Gastrocnemius medialis (tissue), 4 donors: ENCODE data around the gene KRT33A. TPM values are rescaled to one million over a fixed set of nuclear protein-coding genes. Genes with fewer than 3 reads are reported as not detected.

Experiments used
- ATAC-seq, 2 donors: fragments of 150-250 bp; one replicate each; pipeline ENCODE4 v1.9.1; 2016
- DNase-seq, 2 donors: peaks; one replicate each; pipeline ENCODE4 v3.0.0-alpha.2; 2019
- H3K27ac ChIP-seq, 4 donors: fragments of 200-600 bp; sonication (generic); 1 replicate in 1 of 4; 2 replicates in 3 of 4; pipeline ENCODE4 v1.5.1; 2016 to 2018; ENCODE audit warnings: mild to moderate bottlenecking in 2 of 4, moderate library complexity in 1 of 4
- H3K27me3 ChIP-seq, 3 donors: fragments of 200-600 bp; sonication (generic) in 2 of 3; 1 replicate in 1 of 3; 2 replicates in 2 of 3; pipeline versions ENCODE4 v1.5.1 to v1.6.0; 2016 to 2019; ENCODE audit warnings: mild to moderate bottlenecking in 1 of 3, moderate library complexity in 1 of 3
- H3K36me3 ChIP-seq, 2 donors: fragments of 200-600 bp; sonication (generic) in 1 of 2; one replicate each; pipeline ENCODE4 v1.5.1; 2017 to 2018
- H3K4me1 ChIP-seq, 2 donors: fragments of 200-600 bp; sonication (generic) in 1 of 2; one replicate each; pipeline ENCODE4 v1.5.1; 2016 to 2017; ENCODE audit warnings: mild to moderate bottlenecking in 2 of 2
- H3K4me3 ChIP-seq, 4 donors: fragments of 200-600 bp; sonication (generic) in 3 of 4; 1 replicate in 1 of 4; 2 replicates in 3 of 4; pipeline ENCODE4 v1.5.1; 2016 to 2019; ENCODE audit warnings: mild to moderate bottlenecking in 2 of 4
- H3K9me3 ChIP-seq, 3 donors: fragments of 200-600 bp; sonication (generic) in 2 of 3; 1 replicate in 1 of 3; 2 replicates in 2 of 3; pipeline ENCODE4 v1.5.1; 2016 to 2019
- CTCF ChIP-seq, 5 experiments: fragments of 450-650 bp in 3 of 5; fragments of 200-600 bp in 2 of 5; sonication (generic) in 2 of 5; IDR thresholded peaks in 4 of 5; conservative IDR thresholded peaks in 1 of 5; 1 replicate in 4 of 5; 2 replicates in 1 of 5; pipeline ENCODE4 v1.5.1; 2016 to 2019; ENCODE audit warnings: antibody characterized with exemption in 5 of 5, mild to moderate bottlenecking in 3 of 5, moderate library complexity in 3 of 5
- POLR2A ChIP-seq, 2 donors: fragments of 450-650 bp; IDR thresholded peaks; one replicate each; pipeline ENCODE4 v1.6.1; 2017; ENCODE audit warnings: antibody characterized with exemption in 2 of 2, mild to moderate bottlenecking in 2 of 2, moderate library complexity in 2 of 2
- in situ Hi-C, 4 donors: fragments of 200-750 bp; cut with MboI; loops; one replicate each; pipeline versions ENCODE4 v1.15.0 to v1.8.0; 2017; ENCODE audit warnings: low sequenced_read_pairs in 4 of 4
- intact Hi-C: fragments of 100-400 bp; cut with DNase I; formaldehyde crosslinking; loops from one replicate; pipeline ENCODE4 v1.15.1; 2023; ENCODE audit warnings: low total_unique reads
- total RNA-seq, 4 donors: library from RNA; depleted of rRNA; stranded (reverse); fragments of >200 nt; gene quantifications; one replicate each; pipeline versions ENCODE4 v1.1.0 to v1.2.3, GENCODE V29; 2016

KRT33A gene
- total RNA-seq, 4 donors from 2014 or later: not detected

GRCh38 chr17:41318231-41318630, 32.4 kb downstream of the KRT33A start:
- no peak for TF ChIP-seq CTCF (IDR thresholded peaks at IDR 0.05 in 4 of 5, conservative IDR thresholded peaks at IDR 0.05 in 1 of 5)
- TF ChIP-seq POLR2A (IDR thresholded peaks at IDR 0.05): no peak
- DNase-seq (no peak), ATAC-seq (no peak)
- Histone ChIP-seq H3K4me3 (no peak overlapping the region), H3K4me1 (no peaks in the 10 kb centered on the region), H3K27ac (no peak overlapping the region), H3K36me3 (no peaks in the 10 kb centered on the region), H3K27me3 (peaks cover 0 to 18% (median 5%) of the 10 kb centered on the region in 3 donors), H3K9me3 (peaks cover 0 to 4% (median 0%) of the 10 kb centered on the region in 3 donors)
- in situ Hi-C loops (loop anchor here in 1 of 4 donors (25.0 kb wide), 1 partner anchor 406 kb away; no protein-coding TSS in a partner anchor), intact Hi-C loops (no loop called here)

DNA sequence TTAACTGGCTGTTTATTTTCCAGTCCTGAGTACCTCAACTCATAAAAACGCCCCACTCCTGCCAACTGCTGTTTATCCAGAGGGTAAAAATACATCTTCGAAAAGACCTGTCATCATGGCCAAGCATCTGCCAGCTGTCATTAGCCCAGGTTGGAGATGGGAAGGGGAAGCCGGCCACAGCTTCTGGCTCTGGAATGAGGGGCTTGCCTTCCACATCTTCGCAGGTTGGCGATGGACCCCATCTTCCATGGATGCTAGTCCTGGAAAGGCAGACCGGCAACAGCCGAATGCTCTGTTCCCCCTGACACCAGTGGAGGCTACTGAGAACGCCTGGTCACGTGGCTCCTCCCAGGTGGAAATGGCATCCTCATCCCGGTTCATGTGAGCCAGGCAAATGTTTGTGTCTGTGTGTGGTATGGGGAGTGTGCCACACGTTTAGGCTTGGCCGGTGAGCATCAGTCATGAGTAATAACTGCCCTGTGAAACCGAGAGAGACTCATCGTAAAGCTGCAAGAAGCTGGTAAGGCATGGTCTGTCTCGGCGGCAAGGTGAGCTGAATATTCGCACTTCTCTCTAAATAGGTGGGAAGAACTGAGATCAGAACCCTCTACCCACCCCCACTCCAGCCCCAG, 34.7 kb downstream of the KRT33A start:
- DNase-seq (no peak), ATAC-seq (no peak)
- Histone ChIP-seq H3K9me3 (peaks cover 0 to 4% (median 0%) of the 10 kb centered on the region in 3 donors), H3K27me3 (peaks cover 0 to 18% (median 5%) of the 10 kb centered on the region in 3 donors), H3K36me3 (no peaks in the 10 kb centered on the region), H3K4me3 (no peak overlapping the region), H3K27ac (no peak overlapping the region), H3K4me1 (no peaks in the 10 kb centered on the region)
- in situ Hi-C loops: loop anchor here in 1 of 4 donors (25.0 kb wide), 1 partner anchor 404 kb away; no protein-coding TSS in a partner anchor
- TF ChIP-seq CTCF (IDR thresholded peaks at IDR 0.05 in 4 of 5, conservative IDR thresholded peaks at IDR 0.05 in 1 of 5) (no peak), POLR2A (IDR thresholded peaks at IDR 0.05) (no peak)
- intact Hi-C loops: no loop called here

DNA sequence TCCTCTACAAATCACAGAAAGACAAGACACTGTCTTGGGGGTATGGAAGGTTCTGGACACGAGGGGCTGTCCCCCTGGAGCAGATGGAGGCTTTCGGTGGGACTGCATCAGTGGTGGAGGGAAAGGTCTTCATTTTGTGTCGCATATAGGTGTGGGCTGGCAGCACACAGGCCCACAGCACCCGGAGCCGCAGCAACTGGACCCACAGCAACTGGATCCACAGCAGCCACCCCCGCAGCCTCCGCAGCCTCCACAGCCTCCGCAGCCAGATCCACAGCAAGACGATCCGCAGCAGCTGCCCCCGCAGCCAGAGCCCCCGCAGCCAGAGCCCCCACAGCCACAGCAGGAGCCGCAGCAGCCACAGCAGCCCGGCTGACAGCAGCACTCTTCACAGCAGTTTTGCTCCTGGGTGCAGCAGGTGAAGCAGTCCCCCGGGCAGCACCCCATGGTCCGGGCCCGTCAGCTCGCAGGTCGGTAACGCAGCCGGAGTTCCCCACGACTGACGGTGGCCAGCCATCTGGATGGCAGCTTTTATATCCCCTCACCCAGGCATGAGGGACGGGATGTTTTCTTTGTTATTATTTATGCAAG, 35.3 kb downstream of the KRT33A start, which contains the start of gene KRTAP17-1:
TSS of gene KRTAP17-1 (minus strand) at position 507 of the 591 bp plus-strand sequence. CDS start at position 447, 60 bp downstream.
- in situ Hi-C loops: loop anchor here in 1 of 4 donors (25.0 kb wide), 1 partner anchor 403 kb away; no protein-coding TSS in a partner anchor

DNA sequence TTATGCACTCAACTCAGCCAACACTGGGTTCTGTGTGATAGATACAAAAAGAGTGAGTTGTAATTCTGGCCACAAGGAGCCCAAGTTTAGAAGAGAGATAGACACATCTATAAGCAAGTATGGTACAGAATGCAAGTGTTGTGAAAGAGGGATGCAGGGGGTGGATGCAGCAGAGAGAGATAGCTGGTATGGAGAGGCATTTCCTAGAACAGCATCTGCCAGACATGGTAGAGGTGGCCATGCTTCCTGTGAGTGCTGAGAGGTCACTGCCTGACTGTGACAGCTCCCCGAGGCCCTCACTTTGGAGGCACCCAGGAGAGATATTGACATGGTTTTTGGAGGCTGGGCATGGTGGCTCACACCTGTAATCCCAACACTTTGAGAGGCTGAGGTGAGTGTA, 39.5 kb downstream of the KRT33A start:
- Histone ChIP-seq H3K27ac (no peak overlapping the region), H3K4me1 (peaks cover 7 to 8% of the 10 kb centered on the region in 2 donors), H3K4me3 (no peak overlapping the region), H3K27me3 (peaks cover 0 to 21% (median 9%) of the 10 kb centered on the region in 3 donors), H3K9me3 (no peaks in the 10 kb centered on the region), H3K36me3 (no peaks in the 10 kb centered on the region)
- ATAC-seq (no peak), DNase-seq (no peak)
- in situ Hi-C loops: loop anchor here in 1 of 4 donors (25.0 kb wide), 1 partner anchor 399 kb away; no protein-coding TSS in a partner anchor
- TF ChIP-seq POLR2A (IDR thresholded peaks at IDR 0.05): no peak
- no peak for TF ChIP-seq CTCF (IDR thresholded peaks at IDR 0.05 in 4 of 5, conservative IDR thresholded peaks at IDR 0.05 in 1 of 5)
- intact Hi-C loops: no loop called here

More for the DNA sequence above, 35.3 kb downstream of the KRT33A start, which contains the start of gene KRTAP17-1:
- Histone ChIP-seq H3K27me3 (peaks cover 0 to 18% (median 5%) of the 10 kb centered on the region in 3 donors), H3K27ac (no peak within 1 kb of the TSS), H3K4me1 (no peaks in the 10 kb centered on the region), H3K9me3 (peaks cover 0 to 4% (median 0%) of the 10 kb centered on the region in 3 donors), H3K36me3 (no peaks in the 10 kb centered on the region), H3K4me3 (no peak within 1 kb of the TSS)
- DNase-seq (no peak), ATAC-seq (no peak)
- intact Hi-C loops: no loop called here
- no peak for TF ChIP-seq POLR2A (IDR thresholded peaks at IDR 0.05)
- TF ChIP-seq CTCF (IDR thresholded peaks at IDR 0.05 in 4 of 5, conservative IDR thresholded peaks at IDR 0.05 in 1 of 5): no peak
